ENCODE results near the gene PSEN1.

GRCh38 chr14:73250317-73250713 lies 114.0 kb downstream of the PSEN1 start:
- TF ChIP-seq CTCF (IDR thresholded peaks at IDR 0.05) (no peak), POLR2A (IDR thresholded peaks at IDR 0.05) (no peak)

All from suprapubic skin (tissue), 3 donors.